CD14-positive monocyte (primary cell): ENCODE results near the gene PLEKHN1. TPM values are rescaled to one million over a fixed set of nuclear protein-coding genes. Genes with fewer than 3 reads are reported as not detected.

Experiments used
- DNase-seq, 3 donors: peaks; one replicate each; pipeline ENCODE4 v3.0.0-alpha.2; 2011 to 2022
- H2AFZ ChIP-seq: 2 replicates; pipeline ENCODE4 v1.6.0; 2012; ENCODE audit warnings: mild to moderate bottlenecking, low read depth, low read length, inconsistent platforms; ENCODE audit not compliant: insufficient read depth, poor library complexity, severe bottlenecking
- H3K27ac ChIP-seq, 2 donors: 1 replicate in 1 of 2; 2 replicates in 1 of 2; pipeline ENCODE4 v1.5.1; 2012 to 2013; ENCODE audit warnings: low read length in 2 of 2, control low read depth in 1 of 2, inconsistent platforms in 1 of 2, low read depth in 1 of 2, mild to moderate bottlenecking in 1 of 2
- H3K27me3 ChIP-seq, 2 donors: one replicate each; pipeline versions ENCODE4 v1.6.0 to v1.6.1; 2011 to 2013; ENCODE audit warnings: low read length in 2 of 2; ENCODE audit not compliant: control insufficient read depth in 2 of 2, insufficient read depth in 2 of 2
- H3K36me3 ChIP-seq, 2 donors: replicated peaks in 1 of 2; 1 replicate in 1 of 2; 2 replicates in 1 of 2; pipeline versions ENCODE4 v1.5.1 to v1.6.1; 2012 to 2013; ENCODE audit warnings: low read length in 2 of 2, control low read depth in 1 of 2, inconsistent platforms in 1 of 2, mild to moderate bottlenecking in 1 of 2; ENCODE audit not compliant: insufficient read depth in 2 of 2, control insufficient read depth in 1 of 2
- H3K4me1 ChIP-seq, 2 donors: 1 replicate in 1 of 2; 2 replicates in 1 of 2; pipeline versions ENCODE4 v1.5.1 to v1.6.1; 2012 to 2013; ENCODE audit warnings: low read length in 2 of 2, control low read depth in 1 of 2, inconsistent platforms in 1 of 2, mild to moderate bottlenecking in 1 of 2, moderate library complexity in 1 of 2; ENCODE audit not compliant: insufficient read depth in 2 of 2, control insufficient read depth in 1 of 2
- H3K4me2 ChIP-seq: replicated peaks from 2 replicates; pipeline ENCODE3; 2012; ENCODE audit warnings: low read length, moderate library complexity, mild to moderate bottlenecking; ENCODE audit not compliant: poor library complexity, severe bottlenecking; ENCODE audit errors: extremely low read depth
- H3K4me3 ChIP-seq, 3 experiments: fragments of 200-600 bp in 1 of 3; sonication (generic) in 1 of 3; replicated peaks in 1 of 3; 1 replicate in 2 of 3; 2 replicates in 1 of 3; pipeline ENCODE4 v1.5.1; 2011 to 2013; ENCODE audit warnings: low read length in 3 of 3, mild to moderate bottlenecking in 3 of 3, control low read depth in 2 of 3, low read depth in 2 of 3, inconsistent platforms in 1 of 3, moderate library complexity in 1 of 3
- H3K79me2 ChIP-seq: 2 replicates; pipeline ENCODE4 v1.6.0; 2012; ENCODE audit warnings: mild to moderate bottlenecking, control low read depth, inconsistent platforms, low read length, moderate library complexity; ENCODE audit not compliant: insufficient read depth
- H3K9ac ChIP-seq: 2 replicates; pipeline ENCODE4 v1.6.0; 2017; ENCODE audit warnings: low read length, mild to moderate bottlenecking; ENCODE audit not compliant: insufficient read depth, poor library complexity, severe bottlenecking
- H3K9me3 ChIP-seq, 2 donors: replicated peaks in 1 of 2; 1 replicate in 1 of 2; 2 replicates in 1 of 2; pipeline versions ENCODE4 v1.5.1 to v1.6.1; 2012 to 2013; ENCODE audit warnings: low read length in 2 of 2, control low read depth in 1 of 2; ENCODE audit not compliant: control insufficient read depth in 1 of 2, insufficient read depth in 1 of 2
- H4K20me1 ChIP-seq: 2 replicates; pipeline ENCODE4 v1.6.0; 2012; ENCODE audit warnings: mild to moderate bottlenecking, low read length, control low read depth, moderate library complexity; ENCODE audit not compliant: insufficient read depth
- H3K27ac Mint-ChIP-seq, 7 donors: one replicate each; pipeline ENCODE4 v1.8.0; 2020; ENCODE audit warnings: mild to moderate bottlenecking in 7 of 7, mixed read lengths in 7 of 7, moderate library complexity in 6 of 7, inconsistent platforms in 2 of 7
- H3K27me3 Mint-ChIP-seq, 3 donors: one replicate each; pipeline ENCODE4 v1.8.0; 2021 to 2022; ENCODE audit warnings: low read depth in 3 of 3, mild to moderate bottlenecking in 3 of 3, mixed read lengths in 3 of 3, moderate library complexity in 3 of 3, inconsistent platforms in 1 of 3
- H3K36me3 Mint-ChIP-seq, 2 donors: one replicate each; pipeline ENCODE4 v1.8.0; 2020; ENCODE audit warnings: mixed read lengths in 2 of 2, inconsistent platforms in 1 of 2, mild to moderate bottlenecking in 1 of 2
- H3K4me1 Mint-ChIP-seq: one replicate; pipeline ENCODE4 v1.8.0; 2020; ENCODE audit warnings: mild to moderate bottlenecking, mixed read lengths
- H3K4me3 Mint-ChIP-seq, 2 donors: one replicate each; pipeline ENCODE4 v1.8.0; 2020; ENCODE audit warnings: mild to moderate bottlenecking in 2 of 2, mixed read lengths in 2 of 2, moderate library complexity in 1 of 2
- H3K9me3 Mint-ChIP-seq, 7 donors: one replicate each; pipeline ENCODE4 v1.8.0; 2020 to 2022; ENCODE audit warnings: mixed read lengths in 7 of 7, mild to moderate bottlenecking in 6 of 7, moderate library complexity in 6 of 7, inconsistent platforms in 2 of 7
- CTCF ChIP-seq: fragments of 200-600 bp; IDR thresholded peaks from one replicate; pipeline ENCODE4 v1.8.0; 2022; ENCODE audit warnings: antibody characterized with exemption, mild to moderate bottlenecking
- WGBS: methylation state at CpG from one replicate; pipeline ENCODE4 v1.1.5; 2013; ENCODE audit warnings: missing lambda C conversion rate; ENCODE audit not compliant: insufficient coverage; 5-methylcytosine and 5-hydroxymethylcytosine counted together
- intact Hi-C, 2 donors: fragments of 100-400 bp; cut with micrococcal nuclease; formaldehyde crosslinking; loops; one replicate each; pipeline versions ENCODE4 v1.15.0 to v1.15.1; 2023
- polyA plus RNA-seq, 3 donors: library from polyadenylated mRNA; depleted of rRNA in 1 of 3; unstranded in 2 of 3; stranded (reverse) in 1 of 3; fragments of 300-500 nt in 2 of 3; fragments of >200 nt in 1 of 3; fragmentation: Illumina TruSeq in 2 of 3; gene quantifications; 1 replicate in 2 of 3; 2 replicates in 1 of 3; pipeline ENCODE4 v1.2.3, GENCODE V29; 2012 to 2021

The PLEKHN1 gene
- polyA plus RNA-seq, 3 donors: 0.21 to 1.5 (median 0.62) TPM

- Mint-ChIP-seq H3K27me3 (peaks cover 25 to 55% (median 37%) of the 10 kb centered on the region in 3 donors), H3K36me3 (no peaks in the 10 kb centered on the region), H3K4me1 (peaks cover 3% of the 10 kb centered on the region), H3K9me3 (peaks cover 0 to 8% (median 5%) of the 10 kb centered on the region in 7 donors), H3K4me3 (no peak overlapping the region), H3K27ac (no peak overlapping the region)
- Histone ChIP-seq H3K9ac (no peak overlapping the region), H3K4me3 (no peak overlapping the region), H3K27ac (no peak overlapping the region), H4K20me1 (no peaks in the 10 kb centered on the region), H3K4me1 (peaks cover 5 to 8% of the 10 kb centered on the region in 2 donors), H3K27me3 (peaks cover 3 to 30% of the 10 kb centered on the region in 2 donors), H3K79me2 (no peaks in the 10 kb centered on the region), H3K9me3 (peaks cover 5 to 8% of the 10 kb centered on the region in 2 donors), H3K36me3 (no peaks in the 10 kb centered on the region), H3K4me2 (no peak overlapping the region), H2AFZ (no peak overlapping the region)
- intact Hi-C loops: loop anchor here in 1 of 2 donors (2.0 kb wide), 1 partner anchor 69 kb away; no protein-coding TSS in a partner anchor
- no peak for DNase-seq
- 93% methylated on average over 17 of the region's 28 CpGs for WGBS
- no peak for TF ChIP-seq CTCF
Observed at GRCh38 chr1:973459-974292, 7.4 kb downstream of the PLEKHN1 start.

- Histone ChIP-seq H3K4me2 (no peak overlapping the region), H3K27me3 (peaks cover 3 to 28% of the 10 kb centered on the region in 2 donors), H2AFZ (no peak overlapping the region), H3K79me2 (no peaks in the 10 kb centered on the region), H3K9ac (no peak overlapping the region), H3K4me3 (no peak overlapping the region), H3K4me1 (peaks cover 5 to 8% of the 10 kb centered on the region in 2 donors), H4K20me1 (no peaks in the 10 kb centered on the region), H3K36me3 (no peaks in the 10 kb centered on the region), H3K9me3 (peaks cover 5 to 6% of the 10 kb centered on the region in 2 donors), H3K27ac (no peak overlapping the region)
- intact Hi-C loops: loop anchor here in 1 of 2 donors (2.0 kb wide), 1 partner anchor 69 kb away; no protein-coding TSS in a partner anchor
- 93% methylated on average over 3 of the region's 11 CpGs for WGBS
- no peak for DNase-seq
- Mint-ChIP-seq H3K9me3 (peaks cover 0 to 6% (median 4%) of the 10 kb centered on the region in 7 donors), H3K27ac (no peak overlapping the region), H3K36me3 (no peaks in the 10 kb centered on the region), H3K4me3 (no peak overlapping the region), H3K27me3 (peaks cover 25 to 51% (median 31%) of the 10 kb centered on the region in 3 donors), H3K4me1 (peaks cover 3% of the 10 kb centered on the region)
- TF ChIP-seq CTCF: no peak
Observed at GRCh38 chr1:974293-974640, 8.0 kb downstream of the PLEKHN1 start.
